Activated CD4-positive, alpha-beta T cell treated with anti-CD3 and anti-CD28 coated beads, Interleukin-2, Interleukin-6, amounts not matched to agents 100 ng/mL and 50 ng/mL, durations not matched to agents 16 hours and 8 hours (primary cell): ENCODE measurements around the gene EMP2.
A peak's percentile ranks its signal among the peaks of the same experiment; 100 is the strongest.
"Not testable (repeated sequence)": the region's sequence is repeated elsewhere in the genome, so short reads cannot be mapped to it uniquely, and the experiment has no call there.

Experiments
- DNase-seq: peaks from one replicate; pipeline ENCODE4 v3.0.0-alpha.2; 2020

The EMP2 gene

DNA sequence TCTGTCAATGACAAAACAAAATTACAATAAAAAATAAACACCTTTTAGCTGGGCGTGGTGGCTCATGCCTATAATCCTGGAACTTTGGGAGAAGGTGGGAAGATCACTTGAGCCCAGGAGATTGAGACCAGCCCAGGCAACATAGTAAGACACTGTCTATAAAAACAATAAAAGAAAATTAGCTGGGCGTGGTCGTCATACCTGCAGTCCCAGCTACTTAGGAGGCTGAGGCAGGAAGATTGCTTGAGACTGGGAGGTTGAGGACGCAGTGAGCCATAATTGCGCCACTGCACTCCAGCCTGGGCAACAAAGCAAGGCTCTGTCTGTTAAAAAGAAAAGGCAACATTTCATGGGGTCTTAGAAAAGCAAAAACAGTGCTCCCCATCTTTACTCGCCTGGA lies 32.7 kb downstream of the EMP2 start:
- no peak for DNase-seq

DNA sequence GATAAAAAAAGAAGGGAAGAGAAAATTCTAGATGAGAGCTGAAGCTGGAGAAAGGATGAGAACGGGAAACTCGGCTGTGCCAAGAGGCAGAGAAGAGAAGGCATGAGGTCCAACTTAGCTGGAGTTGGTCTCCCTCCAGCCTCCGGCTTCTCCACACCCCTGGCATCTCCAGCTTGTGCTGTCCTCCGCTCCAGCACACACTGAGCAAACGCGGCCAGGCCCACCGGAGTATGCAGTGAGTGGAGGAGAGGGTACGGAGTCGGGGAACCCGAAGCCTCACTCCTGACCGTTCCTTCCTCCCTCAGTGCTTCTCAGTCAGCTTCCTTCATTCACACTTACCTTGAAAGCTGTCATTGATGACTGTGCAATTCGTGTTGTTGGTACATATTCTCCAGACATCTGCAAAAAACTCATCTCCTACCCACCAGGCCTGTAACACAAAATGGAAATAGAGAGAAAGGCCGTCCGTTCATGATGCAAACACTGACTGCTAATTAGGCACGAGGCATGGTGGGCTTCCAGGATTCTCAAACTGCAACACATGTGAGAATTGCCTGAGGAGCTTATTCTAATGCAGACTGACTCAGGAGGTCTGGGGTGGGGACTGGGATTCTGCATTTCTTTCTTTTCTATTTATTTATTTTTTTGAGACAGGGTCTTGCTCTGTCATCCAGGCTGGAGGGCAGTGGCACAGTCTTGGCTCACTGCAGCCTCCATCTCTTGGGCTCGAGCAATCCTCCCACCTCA lies 37.0 kb downstream of the EMP2 start:
- no peak for DNase-seq

- no peak for DNase-seq
Measured at GRCh38 chr16:10541366-10541765, 39.0 kb downstream of the EMP2 start.

DNA sequence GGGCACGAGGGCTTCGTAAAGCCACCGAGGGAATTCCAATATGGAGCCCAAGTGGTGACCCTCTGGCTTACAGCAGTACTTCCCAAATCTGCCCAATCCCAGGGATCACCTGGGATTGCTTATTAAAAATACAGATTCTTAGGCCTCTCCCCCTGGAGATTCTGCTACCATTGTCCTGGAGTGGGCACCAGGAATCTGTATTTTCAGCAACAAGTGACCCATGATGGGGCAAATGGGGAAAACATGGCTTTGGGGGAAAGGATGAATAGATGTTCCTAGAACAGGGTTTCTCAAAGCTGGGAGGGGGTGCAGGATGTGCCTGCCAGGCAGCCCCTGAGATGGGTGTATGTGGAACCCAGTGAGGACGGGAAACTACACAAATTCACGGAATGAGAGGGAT lies 40.6 kb downstream of the EMP2 start:
- DNase-seq: no peak

- DNase-seq: no peak
Measured at GRCh38 chr16:10539236-10539635, 41.2 kb downstream of the EMP2 start.

DNA sequence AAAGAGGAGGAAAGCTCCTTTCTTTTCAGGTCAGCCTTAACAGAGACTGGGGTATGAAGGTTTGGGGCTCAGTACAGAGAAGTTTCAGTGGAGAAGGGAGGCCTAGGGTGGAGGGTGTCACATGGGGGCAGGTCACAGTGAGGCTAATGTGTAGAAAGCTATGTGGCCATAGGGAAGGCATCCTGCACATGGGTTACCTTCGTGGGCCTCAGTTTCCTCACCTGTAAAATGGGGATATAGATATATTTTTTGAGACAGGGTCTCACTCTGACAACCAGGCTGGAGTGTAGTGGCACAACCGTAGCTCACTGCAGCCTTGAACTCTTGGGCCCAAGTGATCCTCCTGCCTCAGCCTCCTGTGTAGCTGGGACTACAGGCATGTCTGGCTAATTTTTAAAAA lies 41.8 kb downstream of the EMP2 start:
- DNase-seq: no peak

GRCh38 chr16:10537946-10538345 lies 42.5 kb downstream of the EMP2 start:
- DNase-seq: no peak

GRCh38 chr16:10536814-10537389 lies 43.5 kb downstream of the EMP2 start:
- no peak for DNase-seq

DNA sequence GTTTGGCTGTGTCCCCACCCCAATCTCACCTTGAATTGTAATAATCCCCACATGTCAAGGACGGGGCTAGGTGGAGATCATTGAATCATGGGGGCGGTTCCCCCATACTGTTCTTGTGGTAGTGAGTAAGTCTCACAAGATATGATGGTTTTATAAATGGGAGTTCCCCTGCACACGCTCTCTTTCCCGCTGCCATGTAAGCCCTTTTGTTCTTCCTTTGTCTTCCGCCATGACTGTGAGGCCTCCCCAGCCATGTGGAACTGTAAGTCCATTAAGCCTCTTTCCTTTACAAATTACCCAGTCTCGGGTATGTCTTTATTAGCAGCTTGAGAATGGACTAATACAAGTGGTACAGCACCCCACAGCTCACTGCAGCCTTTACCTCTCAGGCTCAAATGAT lies 44.1 kb downstream of the EMP2 start:
- DNase-seq: not testable (repeated sequence)

- no peak for DNase-seq
Measured at GRCh38 chr16:10535461-10535860, 44.9 kb downstream of the EMP2 start.

- DNase-seq: no peak
Measured at GRCh38 chr16:10534748-10535147, 45.6 kb downstream of the EMP2 start.

GRCh38 chr16:10533612-10534011 lies 46.8 kb downstream of the EMP2 start:
- not testable (repeated sequence) for DNase-seq

DNA sequence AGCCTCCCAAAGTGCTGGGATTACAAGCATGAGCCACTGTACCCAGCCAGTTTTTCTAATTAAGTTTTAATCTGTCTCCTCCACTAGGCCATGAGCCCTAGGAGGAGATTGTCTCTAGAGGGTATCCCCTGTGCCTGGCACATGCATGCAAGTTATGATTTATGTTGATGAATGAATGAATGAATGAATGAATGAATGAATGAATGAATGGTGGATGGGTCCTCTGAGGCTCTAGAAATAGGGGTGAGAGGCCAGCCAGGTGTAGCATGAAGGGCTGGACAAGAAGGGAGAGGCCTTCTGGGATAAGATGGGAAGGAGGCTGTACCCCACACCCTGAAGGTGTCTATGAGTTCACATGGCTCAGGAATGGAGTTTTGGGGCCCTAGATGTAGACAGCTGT lies 48.8 kb downstream of the EMP2 start:
- DNase-seq: no peak

DNA sequence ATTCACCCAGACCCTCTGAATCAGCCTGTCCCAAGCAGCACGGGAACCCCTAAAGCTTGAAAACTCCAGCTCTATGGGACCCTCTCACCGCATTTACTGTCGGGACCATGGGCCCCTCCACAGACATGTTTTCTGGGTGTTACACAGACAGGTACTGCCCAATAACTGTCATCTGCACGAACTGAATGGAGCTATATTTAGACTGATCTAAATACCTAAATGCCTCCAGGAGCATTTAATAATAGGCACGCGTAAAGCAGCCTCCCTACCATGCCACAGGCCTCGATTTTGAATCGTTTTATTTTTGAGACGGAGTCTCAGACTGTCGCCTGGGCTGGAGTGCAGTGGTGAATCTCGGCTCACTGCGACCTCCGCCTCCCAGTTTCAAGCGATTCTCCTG lies 49.7 kb downstream of the EMP2 start:
- DNase-seq: no peak

- no peak for DNase-seq
Measured at GRCh38 chr16:10529895-10530669, 50.3 kb downstream of the EMP2 start.

DNA sequence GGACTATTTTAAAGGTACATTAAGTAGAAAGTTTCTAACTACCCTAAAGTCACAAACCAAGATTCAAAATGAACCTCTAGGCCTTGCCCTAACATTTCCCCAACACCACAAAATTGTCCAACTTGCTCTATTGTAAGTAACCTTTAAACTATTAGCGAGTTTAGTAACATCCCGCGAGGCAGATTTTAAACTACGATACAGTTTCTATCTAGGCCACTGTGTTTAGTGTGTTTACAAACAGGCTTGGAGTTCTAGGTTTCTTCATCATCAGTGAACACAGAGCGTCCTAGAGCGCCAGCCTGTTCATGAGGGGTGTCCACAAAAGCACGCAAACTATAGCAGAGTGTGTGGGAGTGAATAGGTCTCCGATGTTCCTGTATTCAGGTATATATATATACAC lies 51.8 kb downstream of the EMP2 start:
- DNase-seq: no peak

GRCh38 chr16:10526962-10527361 lies 53.4 kb downstream of the EMP2 start:
- DNase-seq: no peak

- DNase-seq: no peak
Measured at GRCh38 chr16:10525214-10525825, 55.1 kb downstream of the EMP2 start.

GRCh38 chr16:10522966-10523365 lies 57.4 kb downstream of the EMP2 start:
- no peak for DNase-seq

GRCh38 chr16:10521681-10522274 lies 58.6 kb downstream of the EMP2 start:
- DNase-seq: peak; percentile 64

- DNase-seq: no peak
Measured at GRCh38 chr16:10520869-10521578, 59.4 kb downstream of the EMP2 start.
